GF-D8 (cell line): ENCODE measurements around the gene STRBP.
A peak's percentile ranks its signal among the peaks of the same experiment; 100 is the strongest.
"Not testable (repeated sequence)": the region's sequence is repeated elsewhere in the genome, so short reads cannot be mapped to it uniquely, and the experiment has no call there.

Experiments
- DNase-seq: peaks from one replicate; lab custom pipeline; 2025; lab: John Stamatoyannopoulos, UW

The STRBP gene

DNA sequence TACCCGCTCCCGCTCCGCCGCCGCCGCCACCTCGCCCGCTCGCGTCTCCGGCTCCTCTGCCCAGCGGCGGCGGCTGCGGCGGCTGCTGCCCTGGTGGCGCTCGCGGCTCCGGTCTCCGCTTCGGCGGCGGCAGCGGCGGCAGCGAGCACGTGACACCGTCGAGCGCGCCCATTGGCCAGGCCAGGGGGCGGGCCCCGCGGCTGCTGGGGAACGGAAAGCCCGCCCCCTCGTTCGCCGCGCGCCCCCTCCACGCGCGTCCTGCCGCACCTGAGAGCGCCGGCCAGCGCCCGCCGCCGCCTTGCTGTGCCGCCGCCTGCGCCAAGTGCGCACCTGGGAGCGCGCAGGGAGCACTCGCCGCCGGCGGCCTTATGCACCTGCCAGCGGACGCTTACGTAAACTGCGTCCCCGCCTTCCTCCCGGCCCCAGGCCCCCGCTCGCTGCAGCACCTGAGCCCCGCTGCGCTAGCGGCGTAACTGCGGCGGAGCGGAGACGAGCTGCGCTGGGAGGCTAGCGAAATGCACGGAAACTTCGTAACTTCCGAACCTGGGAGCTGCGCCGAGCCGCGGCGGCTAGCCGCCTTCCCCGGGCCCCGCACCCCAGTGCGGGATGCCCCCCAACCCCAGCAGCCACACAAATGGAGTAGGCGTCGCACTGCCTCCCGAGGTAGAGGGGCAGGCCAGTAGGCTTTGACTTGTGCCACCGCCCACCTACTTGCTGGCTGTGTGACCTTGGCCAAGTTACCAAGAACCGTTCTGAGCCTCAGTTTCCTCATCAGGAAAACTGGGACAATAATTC lies at the start of gene STRBP:
STRBP (minus strand) TSS at position 122 of the 795 bp plus-strand sequence. CDS start 84,452 bp downstream, outside the sequence.
- DNase-seq, result peak; percentile 64

DNA sequence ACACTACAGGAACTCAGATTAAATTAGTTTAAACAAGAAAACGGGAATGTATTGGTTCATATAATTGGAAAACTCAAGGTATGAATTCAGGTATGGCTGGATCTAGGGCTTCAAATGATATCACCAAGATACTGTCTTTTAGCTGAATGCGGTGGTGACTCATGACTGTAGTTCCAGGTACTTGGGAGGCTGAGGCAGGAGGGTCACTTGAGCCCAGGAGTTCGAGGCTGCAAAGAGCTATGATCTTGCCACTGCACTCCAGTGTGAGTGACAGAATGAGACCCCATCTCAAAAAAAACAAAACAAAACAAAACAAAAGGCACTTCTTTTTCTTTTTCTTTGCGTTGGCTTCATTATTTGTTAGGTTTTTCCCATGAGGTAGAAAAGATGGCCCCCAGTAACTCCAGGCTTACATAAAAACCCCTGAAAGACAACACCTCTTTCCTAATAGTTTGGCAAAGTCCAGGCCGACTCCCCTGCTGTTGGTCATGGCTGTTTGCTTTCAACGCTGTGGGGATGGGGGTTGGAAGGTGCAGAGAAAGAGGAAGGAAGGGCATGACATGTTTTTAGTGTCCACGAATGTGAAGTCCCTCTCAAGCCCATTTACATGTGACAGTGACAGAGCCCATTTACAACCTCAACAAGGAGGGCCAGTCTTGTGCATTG lies 47.8 kb upstream of the STRBP start:
- DNase-seq, result peak; percentile 58

DNA sequence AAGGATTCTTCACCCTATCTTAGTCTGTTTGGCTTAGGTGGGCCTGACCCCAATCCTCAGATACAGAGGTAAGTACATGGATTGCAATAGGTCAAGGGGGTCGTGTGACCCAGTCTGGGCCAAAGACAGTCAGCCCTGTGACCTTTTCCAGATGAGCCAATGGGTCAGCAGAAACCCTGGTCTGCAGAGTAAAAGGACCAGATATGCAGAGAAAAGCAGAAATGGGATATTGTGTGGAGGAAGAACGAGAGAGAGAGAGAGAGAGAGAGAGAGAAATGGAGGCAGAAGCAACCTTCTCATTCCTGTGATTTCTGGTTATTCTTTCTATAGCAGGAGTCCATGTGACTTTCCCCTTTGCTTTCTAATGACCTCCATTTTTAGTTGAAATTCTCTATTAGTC lies 47.2 kb upstream of the STRBP start:
- no peak for DNase-seq

DNA sequence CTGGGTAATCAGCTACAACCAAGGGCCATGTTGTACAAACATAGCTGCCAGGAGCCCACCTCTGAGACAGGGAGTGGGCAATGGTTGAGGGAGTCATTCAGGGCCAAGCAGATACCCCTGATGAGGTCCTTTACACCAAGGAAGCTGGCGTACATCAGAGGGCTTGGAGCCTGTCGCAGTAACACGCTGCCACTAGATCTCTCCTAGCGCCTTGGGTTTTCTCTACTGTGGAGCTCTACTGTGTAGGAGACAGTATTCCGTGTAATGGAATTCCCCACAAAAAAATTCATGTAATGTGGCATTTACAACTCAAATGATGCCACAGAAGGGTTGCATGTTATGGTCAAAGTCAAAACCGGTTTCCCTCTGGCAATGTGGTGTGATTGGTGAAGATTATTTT lies 46.2 kb upstream of the STRBP start:
- DNase-seq, result no peak

DNA sequence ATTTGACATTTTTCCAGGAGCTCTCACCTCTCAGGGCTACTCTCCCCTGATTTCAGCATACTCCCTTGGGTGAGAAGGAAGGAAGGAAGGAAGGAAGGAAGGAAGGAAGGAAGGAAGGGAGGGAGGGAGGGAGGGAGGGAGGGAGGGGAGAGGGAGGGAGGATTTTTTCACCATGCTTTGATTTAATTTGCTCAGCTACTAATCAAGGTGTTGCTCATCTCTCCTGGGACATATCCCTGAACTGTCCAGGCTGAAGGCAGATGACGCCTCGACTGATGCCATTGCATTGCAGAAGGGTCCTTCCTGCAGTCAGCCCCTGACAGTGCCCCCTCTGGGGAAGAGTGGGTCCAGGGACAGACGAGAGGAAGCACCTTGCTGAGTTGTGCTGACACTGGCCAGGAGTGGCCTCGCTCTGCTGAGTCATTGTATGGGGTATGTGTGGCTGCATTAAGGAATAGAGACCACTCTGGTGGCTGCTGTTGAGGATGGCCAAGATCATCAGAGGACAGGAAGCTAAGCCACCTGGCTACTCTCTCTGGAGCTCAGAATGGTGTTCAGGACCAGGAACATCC lies 44.0 kb upstream of the STRBP start:
- DNase-seq, result no peak

DNA sequence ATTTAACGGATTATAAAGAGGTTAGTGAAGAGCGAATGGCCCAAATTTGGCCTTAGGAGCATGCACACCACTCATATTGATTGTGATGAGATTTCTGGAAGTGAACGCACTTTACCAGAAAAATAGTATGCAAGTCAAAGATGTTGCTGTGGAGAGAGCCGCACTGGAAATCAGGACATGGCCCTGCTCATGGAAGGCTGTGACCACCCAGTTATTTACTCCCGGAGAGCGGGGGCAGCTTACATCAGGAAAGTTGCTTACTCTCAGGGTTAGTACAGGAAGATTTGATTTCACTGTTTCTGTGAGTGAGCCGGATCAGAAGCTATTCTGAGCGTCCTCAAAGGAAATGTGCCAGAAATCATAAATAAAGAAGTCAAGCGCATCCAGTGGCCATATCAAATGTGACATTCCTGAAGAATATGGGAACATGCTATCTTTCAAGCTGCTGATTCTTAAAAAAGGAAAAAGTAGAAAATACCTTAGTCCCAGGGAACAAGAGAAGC lies 42.9 kb upstream of the STRBP start:
- no peak for DNase-seq

DNA sequence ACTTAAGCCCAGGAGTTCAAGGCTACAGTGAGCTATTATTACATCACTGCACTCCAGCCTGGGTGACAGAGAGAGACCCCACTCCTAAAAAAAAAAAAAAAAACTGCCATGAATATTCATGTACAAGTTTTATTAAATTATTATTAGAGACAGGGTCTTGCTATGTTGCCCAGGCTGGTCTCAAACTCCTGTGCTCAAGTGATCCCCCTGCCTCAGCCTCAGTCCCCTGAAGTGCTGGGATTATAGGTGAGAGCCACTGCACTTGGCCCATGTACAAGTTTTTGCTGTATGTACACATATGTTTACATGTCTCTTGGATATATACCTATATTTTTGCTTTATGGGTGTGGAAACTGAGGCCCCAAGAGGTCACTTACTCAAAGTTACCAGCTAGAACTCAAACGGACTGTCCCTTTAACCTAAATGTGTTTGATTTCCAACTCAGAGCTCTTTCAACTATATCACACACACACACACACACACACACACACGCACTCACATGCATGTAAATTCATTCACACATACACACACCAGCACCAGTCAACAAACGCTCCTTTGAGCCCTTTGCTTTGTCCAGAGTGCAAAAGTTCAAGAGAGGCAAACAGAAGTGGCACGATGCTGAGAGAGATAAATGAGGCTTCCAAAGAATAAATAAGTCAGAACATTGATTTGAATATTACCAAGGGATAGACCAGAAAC lies 42.3 kb upstream of the STRBP start:
- DNase-seq, result no peak

DNA sequence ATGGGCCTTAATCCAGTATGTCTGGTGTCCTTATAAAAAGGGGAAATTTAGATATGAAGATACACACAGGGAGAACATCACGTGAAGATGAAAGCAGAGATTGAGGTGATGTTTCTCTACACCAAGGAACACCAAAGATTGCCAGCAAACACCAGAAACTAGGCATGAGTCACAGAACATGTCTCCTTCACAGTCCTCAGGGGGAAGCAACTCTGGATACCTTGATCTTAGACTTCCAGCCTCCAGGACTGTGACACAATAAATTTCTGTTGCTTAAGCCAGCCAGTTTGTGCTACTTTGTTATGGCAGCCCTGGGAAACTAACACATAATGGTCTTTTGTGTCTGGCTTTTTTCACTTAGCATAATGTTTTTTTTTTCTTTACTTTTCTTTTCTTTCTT lies 41.2 kb upstream of the STRBP start:
- DNase-seq, result no peak

DNA sequence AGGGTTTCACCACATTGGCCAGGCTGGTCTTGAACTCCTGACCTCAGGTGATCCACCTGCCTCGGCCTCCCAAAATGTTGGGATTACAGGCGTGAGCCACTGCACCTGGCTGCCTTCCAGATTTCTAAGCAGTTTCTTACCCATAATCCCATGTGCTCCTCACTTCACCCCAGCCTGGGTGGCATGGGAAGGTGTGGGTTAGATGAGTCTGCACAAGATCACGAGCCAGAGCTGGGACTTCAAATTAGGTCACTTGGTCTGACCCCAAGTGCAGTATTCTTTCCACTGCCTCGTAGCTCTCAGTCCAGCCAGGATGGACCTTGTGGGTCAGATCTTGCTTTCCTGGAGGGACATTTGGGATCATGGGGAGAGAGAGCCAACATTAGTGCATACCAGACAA lies 37.5 kb upstream of the STRBP start:
- DNase-seq, result no peak

DNA sequence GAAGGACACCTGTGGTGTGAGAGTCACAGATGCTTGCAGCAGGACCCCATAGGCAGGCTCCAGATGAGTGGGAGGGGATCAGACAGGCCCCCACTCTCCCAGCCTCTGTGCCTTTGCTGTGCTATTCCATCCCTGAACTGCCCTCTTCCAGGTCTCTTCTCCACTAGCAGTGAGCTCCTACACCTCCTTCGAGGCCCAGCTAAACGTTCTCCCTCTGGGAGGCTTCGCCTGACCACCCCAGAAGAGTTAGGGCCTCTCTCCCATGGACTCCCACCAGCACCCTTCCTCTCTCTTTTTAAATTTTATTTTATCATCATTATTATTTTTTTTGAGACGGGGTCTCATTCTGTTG lies 35.9 kb upstream of the STRBP start:
- no peak for DNase-seq

DNA sequence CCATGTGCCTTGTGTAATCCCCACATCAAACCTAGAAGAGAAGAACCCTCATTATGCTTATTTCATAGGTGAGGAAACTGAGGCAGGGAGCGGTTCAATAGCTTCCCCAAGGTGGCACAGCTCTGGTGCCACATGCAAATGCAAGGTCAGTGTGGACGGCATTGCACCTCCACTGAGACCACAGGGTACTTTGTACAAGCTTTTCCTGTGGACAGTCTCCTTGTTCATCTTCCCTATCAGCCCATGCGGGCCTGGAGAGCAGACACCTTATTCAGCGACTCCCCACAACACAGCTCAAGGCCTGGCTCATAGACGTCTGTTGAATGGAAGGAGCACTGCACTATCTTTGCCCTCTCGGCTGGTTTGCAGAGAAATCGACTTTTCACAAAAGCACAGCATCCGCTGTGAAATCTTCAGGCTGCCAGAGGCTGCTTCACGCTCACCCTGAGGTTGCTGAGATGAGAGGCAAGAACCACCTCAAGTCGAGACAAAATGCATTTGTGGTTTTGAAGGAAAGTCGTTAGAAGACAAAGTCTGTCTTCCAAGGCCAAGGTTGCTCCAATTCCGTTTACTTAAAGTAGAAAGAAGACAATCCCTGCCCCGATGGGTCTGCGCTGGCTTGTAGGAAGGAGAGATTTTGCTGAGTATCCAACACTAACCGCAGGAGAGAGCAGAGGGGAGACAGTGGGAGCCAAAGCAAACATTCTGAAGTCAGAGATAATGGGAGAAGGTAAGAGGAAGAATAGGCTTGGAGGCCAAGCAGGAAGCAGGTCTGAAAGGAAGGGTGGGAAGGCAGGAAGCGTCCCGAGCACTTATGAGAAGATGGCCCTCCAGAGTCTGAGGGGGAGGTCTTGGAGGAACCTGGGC lies 34.2 kb upstream of the STRBP start:
- no peak for DNase-seq

DNA sequence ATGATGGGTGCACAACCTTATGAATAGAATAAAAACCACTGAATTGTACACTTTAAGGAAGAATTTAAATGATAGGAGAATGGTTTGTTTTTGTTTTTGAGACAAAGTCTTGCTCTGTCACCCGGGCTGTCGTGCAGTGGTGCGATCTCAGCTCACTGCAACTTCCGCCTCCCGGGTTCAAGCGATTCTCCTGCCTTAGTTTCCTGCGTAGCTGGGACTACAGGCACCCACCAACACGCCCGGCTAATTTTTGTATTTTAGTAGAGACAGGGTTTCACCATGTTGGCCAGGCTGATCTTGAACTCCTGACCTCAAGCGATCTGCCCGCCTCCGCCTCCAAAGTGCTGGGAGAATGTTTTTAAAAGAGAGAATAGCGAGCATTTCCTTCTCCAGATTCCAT lies 33.5 kb upstream of the STRBP start:
- not testable (repeated sequence) for DNase-seq

DNA sequence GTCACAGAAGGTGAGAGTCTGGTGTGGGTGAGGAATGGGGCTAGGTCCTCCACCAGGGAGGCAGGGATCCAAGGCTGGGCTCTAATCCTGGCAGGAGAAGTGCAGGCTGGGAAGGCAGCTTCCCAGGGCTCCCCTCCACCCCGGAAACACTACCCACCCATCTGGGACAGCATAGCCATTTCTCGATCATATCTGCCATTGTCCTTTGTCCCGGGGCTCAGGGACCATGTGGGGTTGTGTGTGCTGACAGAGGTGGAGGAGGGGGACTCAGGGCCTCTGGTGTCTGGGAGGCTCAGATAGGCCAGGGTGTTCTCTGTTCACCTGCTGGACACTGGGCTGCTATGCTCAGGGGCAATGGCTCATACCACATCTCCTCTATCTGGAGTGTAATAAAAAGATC lies 32.2 kb upstream of the STRBP start:
- no peak for DNase-seq

DNA sequence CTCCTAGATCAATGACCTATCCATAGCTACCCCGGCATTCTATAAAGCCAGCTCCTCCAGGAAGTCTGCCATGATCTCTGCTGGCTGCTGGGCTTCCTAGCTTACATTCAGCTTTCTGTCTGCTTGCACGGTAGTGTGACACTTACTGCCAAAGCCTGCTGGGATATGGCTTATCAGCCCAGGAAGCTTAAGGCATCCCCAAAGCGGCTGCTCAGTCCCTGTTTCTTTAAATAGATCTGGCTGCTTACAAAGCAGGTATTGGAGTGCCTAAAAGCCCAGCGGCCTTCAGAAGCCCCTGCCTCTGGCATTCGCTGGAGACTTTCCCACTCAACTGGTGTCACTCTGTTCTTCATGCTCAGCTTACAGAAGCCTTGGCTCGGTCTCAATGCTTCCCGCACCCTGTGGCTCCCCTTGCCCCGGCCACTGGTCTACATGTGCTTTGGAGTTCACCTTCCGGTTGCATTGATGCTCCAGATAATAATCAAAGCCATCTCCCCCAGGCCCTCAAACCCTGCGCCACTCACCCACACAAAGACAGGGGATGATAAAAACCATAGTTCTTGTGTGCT lies 31.3 kb upstream of the STRBP start:
- no peak for DNase-seq

DNA sequence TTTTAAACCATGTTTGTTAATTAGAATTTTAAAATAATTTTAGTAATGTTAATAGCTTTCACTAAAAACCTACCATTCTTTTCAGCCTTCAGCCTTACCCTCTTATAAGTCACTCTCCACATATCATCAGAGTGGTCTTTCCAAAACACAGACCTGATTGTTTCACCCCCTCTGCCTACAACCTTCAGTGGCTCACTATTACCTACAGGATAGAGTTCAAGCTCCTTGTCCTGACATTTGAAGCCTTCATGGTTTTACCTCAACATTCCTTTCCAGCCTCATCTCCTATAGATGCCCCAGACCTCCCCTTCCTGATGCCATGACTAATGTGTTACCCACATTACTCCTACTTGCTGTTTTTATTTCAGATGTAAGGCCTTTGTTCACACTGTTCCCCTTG lies 27.8 kb upstream of the STRBP start:
- no peak for DNase-seq

DNA sequence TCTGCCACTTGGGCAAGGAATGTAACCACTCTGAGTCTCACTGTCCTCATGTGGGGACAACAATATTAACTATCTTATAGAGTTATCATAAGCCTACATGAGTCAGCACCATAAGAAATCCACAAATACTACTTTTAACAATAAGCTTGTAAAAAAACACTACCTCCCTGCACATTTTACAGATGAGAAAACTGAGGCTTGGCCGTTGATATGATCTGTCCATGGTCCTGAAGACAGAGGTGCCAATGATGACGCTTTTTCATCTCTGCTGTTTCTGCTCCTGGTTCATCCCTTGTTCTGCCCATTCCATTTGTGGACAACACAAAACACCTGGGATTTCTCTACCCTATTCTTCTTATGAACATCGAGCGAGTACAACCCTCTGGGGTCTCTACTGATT lies 23.4 kb upstream of the STRBP start:
- DNase-seq, result no peak

DNA sequence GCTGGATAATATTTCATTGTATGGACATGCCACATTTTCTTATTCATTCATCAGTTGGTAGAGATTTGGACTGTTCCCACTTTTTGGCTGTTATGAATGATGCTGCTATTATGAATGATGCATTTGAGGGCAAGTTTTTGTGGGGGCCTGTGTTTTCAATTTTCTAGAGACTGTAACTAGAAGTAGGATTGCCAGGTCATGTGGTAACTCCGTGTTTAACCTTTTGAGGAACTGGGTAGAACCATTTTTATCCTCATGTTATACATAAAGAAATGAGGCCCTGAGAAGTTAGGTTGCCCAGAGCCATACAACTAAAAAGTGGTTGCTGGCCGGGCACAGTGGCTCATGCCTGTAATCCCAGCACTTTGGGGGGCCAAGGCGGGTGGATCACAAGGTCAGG lies 22.4 kb upstream of the STRBP start:
- DNase-seq, result no peak

DNA sequence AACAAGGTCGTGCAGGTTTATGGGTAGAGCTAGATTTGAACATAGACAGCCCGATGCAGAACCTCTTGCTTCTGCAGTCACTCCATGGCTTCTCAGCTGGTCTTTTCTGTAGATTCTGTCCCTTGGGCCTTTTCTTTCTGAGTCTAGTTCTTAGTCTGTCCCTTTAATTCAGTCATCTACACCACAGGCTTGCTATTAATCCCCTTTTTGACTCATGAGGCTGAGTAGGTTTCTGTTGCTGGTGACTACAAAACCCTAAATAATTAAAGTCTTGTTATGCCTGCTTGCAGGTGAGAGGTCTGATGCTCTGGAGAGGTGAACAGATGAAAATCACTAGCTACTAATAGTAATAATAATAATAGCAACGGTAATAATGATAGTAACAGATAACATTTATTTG lies 19.3 kb upstream of the STRBP start:
- DNase-seq, result no peak

DNA sequence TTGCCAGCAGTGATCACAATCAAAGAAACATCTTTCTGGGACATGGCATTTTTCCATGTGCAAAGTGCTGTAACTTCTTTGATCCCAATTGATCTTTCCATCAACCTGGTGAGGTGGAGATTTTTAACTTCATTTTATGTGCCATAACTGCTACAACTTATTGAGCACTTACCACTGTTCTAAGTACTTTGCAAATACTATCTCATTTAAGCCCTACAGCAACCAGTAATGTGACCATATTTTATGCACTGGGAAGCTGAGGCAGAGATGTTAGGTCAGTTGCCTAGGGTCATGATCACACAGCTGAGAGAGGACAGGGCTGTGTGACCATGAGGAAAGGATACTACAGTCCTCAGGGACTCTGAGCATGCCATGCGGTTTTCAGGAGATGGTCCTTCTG lies 17.9 kb upstream of the STRBP start:
- no peak for DNase-seq

DNA sequence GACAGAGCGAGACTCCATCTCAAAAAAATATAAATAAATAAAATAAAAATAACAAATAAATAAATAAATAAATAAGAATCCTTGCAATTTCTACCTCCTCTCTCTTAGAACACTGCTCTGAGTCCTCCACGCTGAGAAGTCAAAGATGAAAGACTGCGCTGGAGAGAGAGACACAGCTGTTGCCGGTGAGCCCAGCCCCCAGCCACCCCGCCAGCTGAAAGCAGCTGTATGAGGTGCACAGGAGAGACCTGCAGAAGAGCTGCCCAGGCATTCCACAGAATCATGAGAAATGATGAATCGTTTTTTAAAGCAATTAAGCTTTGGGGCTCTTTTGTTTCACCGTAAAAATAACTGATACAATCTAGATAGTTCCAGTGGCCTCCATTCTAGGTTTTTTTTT lies 16.3 kb upstream of the STRBP start:
- no peak for DNase-seq

DNA sequence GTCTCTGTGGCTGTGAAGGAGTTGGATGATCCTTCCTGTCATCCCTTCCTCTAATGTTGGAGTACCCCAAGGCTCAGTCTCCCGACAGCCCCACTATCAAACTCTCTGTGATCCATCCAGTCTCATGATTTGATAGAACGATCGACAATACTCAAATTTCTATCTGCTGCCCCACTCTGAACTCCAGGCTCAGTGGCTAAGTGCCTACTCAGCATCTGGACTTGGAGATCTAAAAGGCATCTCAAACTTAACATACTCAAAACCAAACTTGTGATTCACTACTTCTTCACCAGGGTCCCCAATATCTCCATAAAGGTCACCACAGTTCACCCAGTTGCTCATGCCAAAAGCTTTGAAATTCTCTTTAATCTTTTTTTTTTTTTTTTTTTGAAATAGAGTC lies 15.1 kb upstream of the STRBP start:
- no peak for DNase-seq

DNA sequence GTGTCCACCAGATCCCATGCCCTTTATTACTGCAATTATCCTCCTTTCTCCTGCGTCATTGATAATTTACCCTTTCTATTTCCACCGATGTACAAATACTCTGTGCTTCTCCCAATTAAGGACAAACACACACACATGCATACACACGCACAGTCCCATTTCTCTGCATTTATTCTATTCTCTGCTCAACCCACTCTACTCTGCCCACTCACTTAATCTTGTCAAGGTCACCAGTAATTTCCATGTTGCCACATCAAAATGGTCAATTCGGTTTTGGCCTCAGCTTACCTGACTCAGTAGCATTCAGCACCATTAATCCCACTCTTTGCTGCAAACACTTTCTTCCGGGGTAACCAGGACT lies 14.6 kb upstream of the STRBP start:
- no peak for DNase-seq
